HepG2 (cell line): ENCODE results near the gene GJB6. TPM values are rescaled to one million over a fixed set of nuclear protein-coding genes. Genes with fewer than 3 reads are reported as not detected.
A peak's percentile ranks its signal among the peaks of the same experiment; 100 is the strongest.

ENCODE experiments used
- ASH2L ChIP-seq: fragments of 300-600, 200-600 bp; sonication (generic); IDR thresholded peaks from 2 replicates; pipeline ENCODE4 v1.7.0; 2017; ENCODE audit warnings: low read depth, mild to moderate bottlenecking, moderate library complexity, mixed read lengths, low read length; ENCODE audit not compliant: insufficient read length
- CENPT ChIP-seq: sonication (generic); formaldehyde crosslinking; IDR thresholded peaks from 2 replicates; pipeline ENCODE4 v1.8.0; 2022; ENCODE audit warnings: low read depth, mild to moderate bottlenecking, moderate library complexity, missing genetic modification reagents
- FLYWCH1 ChIP-seq: sonication (generic); formaldehyde crosslinking; IDR thresholded peaks from 2 replicates; pipeline ENCODE4 v1.8.1; 2023; ENCODE audit warnings: mild to moderate bottlenecking, missing genetic modification reagents
- ISL2 ChIP-seq: sonication (generic); formaldehyde crosslinking; IDR thresholded peaks from 2 replicates; pipeline ENCODE4 v1.5.0; 2020; ENCODE audit warnings: missing genetic modification reagents
- RFXANK ChIP-seq: IDR thresholded peaks from 2 replicates; pipeline ENCODE4 v1.6.1; 2016
- SIX1 ChIP-seq: sonication (generic); formaldehyde crosslinking; IDR thresholded peaks from 2 replicates; pipeline ENCODE4 v1.4.0; 2020; ENCODE audit warnings: missing genetic modification reagents, borderline replicate concordance
- TCF7 ChIP-seq: sonication (generic); IDR thresholded peaks from 2 replicates; pipeline ENCODE4 v1.6.1; 2016; ENCODE audit warnings: antibody characterized with exemption, low read depth
- YEATS2 ChIP-seq: sonication (generic); formaldehyde crosslinking; IDR thresholded peaks from 2 replicates; pipeline ENCODE4 v1.4.0; 2020; ENCODE audit warnings: missing genetic modification reagents, borderline replicate concordance
- ZNF317 ChIP-seq: sonication (generic); formaldehyde crosslinking; IDR thresholded peaks from 2 replicates; pipeline ENCODE4 v1.5.0; 2020; ENCODE audit warnings: mild to moderate bottlenecking, missing genetic modification reagents
- ZNF329 ChIP-seq: sonication (generic); formaldehyde crosslinking; IDR thresholded peaks from 2 replicates; pipeline ENCODE4 v1.9.0; 2021; ENCODE audit warnings: low read depth, mild to moderate bottlenecking, missing genetic modification reagents
- ZNF724P ChIP-seq: sonication (generic); formaldehyde crosslinking; IDR thresholded peaks from 2 replicates; pipeline ENCODE4 v1.8.0; 2022; ENCODE audit warnings: missing genetic modification reagents, borderline replicate concordance
- polyA plus RNA-seq, 8 experiments: library from polyadenylated mRNA; depleted of rRNA in 3 of 8; stranded (reverse) in 7 of 8; unstranded in 1 of 8; fragments of >200 nt; fragmentation: Illumina TruSeq in 4 of 8; extraction: Trizol in 4 of 8; gene quantifications; 2 replicates each; pipeline versions ENCODE4 v1.2.1 to v1.2.3, GENCODE V29; 2011 to 2016; ENCODE audit warnings: low read depth in 4 of 8, missing spikeins in 1 of 8, mixed read lengths in 1 of 8; ENCODE audit not compliant: insufficient read depth in 1 of 8
- total RNA-seq, 5 experiments: library from RNA; depleted of rRNA; stranded (reverse); fragments of >200 nt; fragmentation: Illumina TruSeq; extraction: Trizol; gene quantifications; 2 replicates each; pipeline ENCODE4 v1.2.3, GENCODE V29; 2016; ENCODE audit warnings: low read depth in 1 of 5
- TF ChIP-seq, protein P1 (sequence below): IDR thresholded peaks from 2 replicates; pipeline ENCODE4 v1.6.1; 2016; ENCODE audit warnings: low read depth, missing genetic modification reagents, missing compliant biosample characterization
- TF ChIP-seq, protein P2 (sequence below): sonication (generic); formaldehyde crosslinking; conservative IDR thresholded peaks from 2 replicates; pipeline ENCODE4 v1.8.0; 2022; ENCODE audit warnings: low read depth, missing genetic modification reagents
- TF ChIP-seq, protein P3 (sequence below): sonication (generic); formaldehyde crosslinking; IDR thresholded peaks from 2 replicates; pipeline ENCODE4 v1.9.0; 2022; ENCODE audit warnings: low read depth, missing genetic modification reagents
- TF ChIP-seq, protein P4 (sequence below): sonication (generic); formaldehyde crosslinking; IDR thresholded peaks from 2 replicates; pipeline ENCODE4 v1.4.0; 2020; ENCODE audit warnings: missing genetic modification reagents

GJB6 gene
- total and polyA plus RNA-seq, 2 of the 13 experiments (the other 11 are each of a cell fraction or from before 2014, with no cell fraction given): not detected

DNA sequence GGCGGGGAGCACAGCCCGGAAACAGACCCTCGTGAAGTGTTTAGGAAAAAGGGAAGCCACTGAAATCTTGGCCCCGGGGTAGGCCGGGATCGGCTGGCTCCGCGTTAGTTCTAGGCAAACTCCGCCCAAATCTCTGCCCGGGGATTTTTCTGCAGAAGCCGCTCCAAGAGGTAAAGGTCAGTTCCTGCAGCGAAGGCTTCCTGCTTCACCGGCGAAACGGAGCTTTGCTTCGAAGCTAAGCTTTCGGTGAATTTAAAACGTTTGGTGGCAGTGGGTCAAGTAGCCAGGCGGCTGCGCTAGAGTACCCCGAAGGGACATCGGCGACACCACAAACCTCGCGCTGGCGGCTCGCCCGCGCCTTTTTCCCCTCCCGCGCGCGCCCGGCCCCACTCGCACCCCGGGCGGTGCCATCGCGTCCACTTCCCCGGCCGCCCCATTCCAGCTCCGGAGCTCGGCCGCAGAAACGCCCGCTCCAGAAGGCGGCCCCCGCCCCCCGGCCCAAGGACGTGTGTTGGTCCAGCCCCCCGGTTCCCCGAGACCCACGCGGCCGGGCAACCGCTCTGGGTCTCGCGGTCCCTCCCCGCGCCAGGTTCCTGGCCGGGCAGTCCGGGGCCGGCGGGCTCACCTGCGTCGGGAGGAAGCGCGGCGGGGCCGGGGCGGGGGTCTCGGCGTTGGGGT is 39.8 kb downstream of the GJB6 start (continued):
- TF ChIP-seq, protein P1, sequence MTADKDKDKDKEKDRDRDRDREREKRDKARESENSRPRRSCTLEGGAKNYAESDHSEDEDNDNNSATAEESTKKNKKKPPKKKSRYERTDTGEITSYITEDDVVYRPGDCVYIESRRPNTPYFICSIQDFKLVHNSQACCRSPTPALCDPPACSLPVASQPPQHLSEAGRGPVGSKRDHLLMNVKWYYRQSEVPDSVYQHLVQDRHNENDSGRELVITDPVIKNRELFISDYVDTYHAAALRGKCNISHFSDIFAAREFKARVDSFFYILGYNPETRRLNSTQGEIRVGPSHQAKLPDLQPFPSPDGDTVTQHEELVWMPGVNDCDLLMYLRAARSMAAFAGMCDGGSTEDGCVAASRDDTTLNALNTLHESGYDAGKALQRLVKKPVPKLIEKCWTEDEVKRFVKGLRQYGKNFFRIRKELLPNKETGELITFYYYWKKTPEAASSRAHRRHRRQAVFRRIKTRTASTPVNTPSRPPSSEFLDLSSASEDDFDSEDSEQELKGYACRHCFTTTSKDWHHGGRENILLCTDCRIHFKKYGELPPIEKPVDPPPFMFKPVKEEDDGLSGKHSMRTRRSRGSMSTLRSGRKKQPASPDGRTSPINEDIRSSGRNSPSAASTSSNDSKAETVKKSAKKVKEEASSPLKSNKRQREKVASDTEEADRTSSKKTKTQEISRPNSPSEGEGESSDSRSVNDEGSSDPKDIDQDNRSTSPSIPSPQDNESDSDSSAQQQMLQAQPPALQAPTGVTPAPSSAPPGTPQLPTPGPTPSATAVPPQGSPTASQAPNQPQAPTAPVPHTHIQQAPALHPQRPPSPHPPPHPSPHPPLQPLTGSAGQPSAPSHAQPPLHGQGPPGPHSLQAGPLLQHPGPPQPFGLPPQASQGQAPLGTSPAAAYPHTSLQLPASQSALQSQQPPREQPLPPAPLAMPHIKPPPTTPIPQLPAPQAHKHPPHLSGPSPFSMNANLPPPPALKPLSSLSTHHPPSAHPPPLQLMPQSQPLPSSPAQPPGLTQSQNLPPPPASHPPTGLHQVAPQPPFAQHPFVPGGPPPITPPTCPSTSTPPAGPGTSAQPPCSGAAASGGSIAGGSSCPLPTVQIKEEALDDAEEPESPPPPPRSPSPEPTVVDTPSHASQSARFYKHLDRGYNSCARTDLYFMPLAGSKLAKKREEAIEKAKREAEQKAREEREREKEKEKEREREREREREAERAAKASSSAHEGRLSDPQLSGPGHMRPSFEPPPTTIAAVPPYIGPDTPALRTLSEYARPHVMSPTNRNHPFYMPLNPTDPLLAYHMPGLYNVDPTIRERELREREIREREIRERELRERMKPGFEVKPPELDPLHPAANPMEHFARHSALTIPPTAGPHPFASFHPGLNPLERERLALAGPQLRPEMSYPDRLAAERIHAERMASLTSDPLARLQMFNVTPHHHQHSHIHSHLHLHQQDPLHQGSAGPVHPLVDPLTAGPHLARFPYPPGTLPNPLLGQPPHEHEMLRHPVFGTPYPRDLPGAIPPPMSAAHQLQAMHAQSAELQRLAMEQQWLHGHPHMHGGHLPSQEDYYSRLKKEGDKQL (CRISPR knock-in tag): no peak
- TF ChIP-seq ISL2 (0 out of 2 replicates have a peak, but pooled peaks have one; percentile 23), ASH2L (peak; percentile 18), ZNF724P (CRISPR knock-in tag) (no peak), RFXANK (CRISPR knock-in tag) (no peak), FLYWCH1 (CRISPR knock-in tag) (no peak), ZNF317 (CRISPR knock-in tag) (no peak), YEATS2 (CRISPR knock-in tag) (no peak), TCF7 (no peak), CENPT (no peak), SIX1 (CRISPR knock-in tag) (no peak), ZNF329 (CRISPR knock-in tag) (no peak)
- TF ChIP-seq, protein P2, sequence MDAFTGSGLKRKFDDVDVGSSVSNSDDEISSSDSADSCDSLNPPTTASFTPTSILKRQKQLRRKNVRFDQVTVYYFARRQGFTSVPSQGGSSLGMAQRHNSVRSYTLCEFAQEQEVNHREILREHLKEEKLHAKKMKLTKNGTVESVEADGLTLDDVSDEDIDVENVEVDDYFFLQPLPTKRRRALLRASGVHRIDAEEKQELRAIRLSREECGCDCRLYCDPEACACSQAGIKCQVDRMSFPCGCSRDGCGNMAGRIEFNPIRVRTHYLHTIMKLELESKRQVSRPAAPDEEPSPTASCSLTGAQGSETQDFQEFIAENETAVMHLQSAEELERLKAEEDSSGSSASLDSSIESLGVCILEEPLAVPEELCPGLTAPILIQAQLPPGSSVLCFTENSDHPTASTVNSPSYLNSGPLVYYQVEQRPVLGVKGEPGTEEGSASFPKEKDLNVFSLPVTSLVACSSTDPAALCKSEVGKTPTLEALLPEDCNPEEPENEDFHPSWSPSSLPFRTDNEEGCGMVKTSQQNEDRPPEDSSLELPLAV: no peak
- TF ChIP-seq, protein P3, sequence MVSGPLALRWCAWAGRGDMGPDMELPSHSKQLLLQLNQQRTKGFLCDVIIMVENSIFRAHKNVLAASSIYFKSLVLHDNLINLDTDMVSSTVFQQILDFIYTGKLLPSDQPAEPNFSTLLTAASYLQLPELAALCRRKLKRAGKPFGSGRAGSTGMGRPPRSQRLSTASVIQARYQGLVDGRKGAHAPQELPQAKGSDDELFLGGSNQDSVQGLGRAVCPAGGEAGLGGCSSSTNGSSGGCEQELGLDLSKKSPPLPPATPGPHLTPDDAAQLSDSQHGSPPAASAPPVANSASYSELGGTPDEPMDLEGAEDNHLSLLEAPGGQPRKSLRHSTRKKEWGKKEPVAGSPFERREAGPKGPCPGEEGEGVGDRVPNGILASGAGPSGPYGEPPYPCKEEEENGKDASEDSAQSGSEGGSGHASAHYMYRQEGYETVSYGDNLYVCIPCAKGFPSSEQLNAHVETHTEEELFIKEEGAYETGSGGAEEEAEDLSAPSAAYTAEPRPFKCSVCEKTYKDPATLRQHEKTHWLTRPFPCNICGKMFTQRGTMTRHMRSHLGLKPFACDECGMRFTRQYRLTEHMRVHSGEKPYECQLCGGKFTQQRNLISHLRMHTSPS (CRISPR knock-in tag): no peak
- TF ChIP-seq, protein P4, sequence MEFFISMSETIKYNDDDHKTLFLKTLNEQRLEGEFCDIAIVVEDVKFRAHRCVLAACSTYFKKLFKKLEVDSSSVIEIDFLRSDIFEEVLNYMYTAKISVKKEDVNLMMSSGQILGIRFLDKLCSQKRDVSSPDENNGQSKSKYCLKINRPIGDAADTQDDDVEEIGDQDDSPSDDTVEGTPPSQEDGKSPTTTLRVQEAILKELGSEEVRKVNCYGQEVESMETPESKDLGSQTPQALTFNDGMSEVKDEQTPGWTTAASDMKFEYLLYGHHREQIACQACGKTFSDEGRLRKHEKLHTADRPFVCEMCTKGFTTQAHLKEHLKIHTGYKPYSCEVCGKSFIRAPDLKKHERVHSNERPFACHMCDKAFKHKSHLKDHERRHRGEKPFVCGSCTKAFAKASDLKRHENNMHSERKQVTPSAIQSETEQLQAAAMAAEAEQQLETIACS (CRISPR knock-in tag): no peak
